CD4-positive, alpha-beta memory T cell (primary cell): Measurements from ENCODE around the gene IFRD1. TPM values are rescaled to one million over a fixed set of nuclear protein-coding genes. Genes with fewer than 3 reads are reported as not detected.

Source experiments
- CTCF ChIA-PET: fragments of 350-600 bp; sonication (Branson Sonifier 250); formaldehyde crosslinking; loops from one replicate; lab custom pipeline; 2021; ENCODE audit warnings: inconsistent platforms; ENCODE audit not compliant: partially characterized antibody; lab: Charles Lee
- POLR2A ChIA-PET: fragments of 350-600 bp; sonication (Branson Sonifier 250); formaldehyde crosslinking; loops from one replicate; lab custom pipeline; 2021; ENCODE audit not compliant: partially characterized antibody; lab: Charles Lee
- DNase-seq, 5 donors: peaks; one replicate each; pipeline versions ENCODE4 v3.0.0 to v3.0.0-alpha.2; 2020 to 2022; ENCODE audit warnings: mixed read lengths in 1 of 5
- H3K27ac ChIP-seq: one replicate; pipeline ENCODE4 v1.7.0; 2013; ENCODE audit warnings: low read depth, low read length
- H3K27me3 ChIP-seq: 2 replicates; pipeline ENCODE4 v1.7.0; 2013; ENCODE audit warnings: mild to moderate bottlenecking, low read length, moderate library complexity; ENCODE audit not compliant: insufficient read depth
- H3K36me3 ChIP-seq: 2 replicates; pipeline ENCODE4 v1.7.0; 2013; ENCODE audit warnings: mild to moderate bottlenecking, low read length, moderate library complexity; ENCODE audit not compliant: insufficient read depth
- H3K4me1 ChIP-seq: 2 replicates; pipeline ENCODE4 v1.7.0; 2013; ENCODE audit warnings: mild to moderate bottlenecking, low read length, moderate library complexity; ENCODE audit not compliant: insufficient read depth
- H3K4me3 ChIP-seq, 2 donors: one replicate each; pipeline ENCODE4 v1.7.0; 2013; ENCODE audit warnings: low read length in 2 of 2, mild to moderate bottlenecking in 1 of 2
- H3K9me3 ChIP-seq, 2 donors: one replicate each; pipeline ENCODE4 v1.7.0; 2013; ENCODE audit warnings: low read length in 2 of 2, control low read depth in 1 of 2; ENCODE audit not compliant: control insufficient read depth in 1 of 2
- H3K27ac Mint-ChIP-seq, 7 donors: one replicate each; pipeline ENCODE4 v1.8.0; 2020 to 2021; ENCODE audit warnings: mixed read lengths in 7 of 7, mild to moderate bottlenecking in 6 of 7, inconsistent platforms in 3 of 7, moderate library complexity in 3 of 7
- H3K27me3 Mint-ChIP-seq, 2 donors: one replicate each; pipeline ENCODE4 v1.8.0; 2020 to 2021; ENCODE audit warnings: mixed read lengths in 2 of 2
- H3K36me3 Mint-ChIP-seq, 2 donors: one replicate each; pipeline ENCODE4 v1.8.0; 2020 to 2021; ENCODE audit warnings: mixed read lengths in 2 of 2, inconsistent platforms in 1 of 2, mild to moderate bottlenecking in 1 of 2
- H3K4me1 Mint-ChIP-seq, 4 donors: one replicate each; pipeline ENCODE4 v1.8.0; 2020 to 2021; ENCODE audit warnings: mixed read lengths in 4 of 4, mild to moderate bottlenecking in 1 of 4
- H3K4me3 Mint-ChIP-seq, 8 donors: one replicate each; pipeline ENCODE4 v1.8.0; 2020 to 2021; ENCODE audit warnings: mixed read lengths in 8 of 8, mild to moderate bottlenecking in 7 of 8, moderate library complexity in 6 of 8, inconsistent platforms in 3 of 8
- H3K9me3 Mint-ChIP-seq, 8 donors: one replicate each; pipeline ENCODE4 v1.8.0; 2020 to 2021; ENCODE audit warnings: mixed read lengths in 8 of 8, mild to moderate bottlenecking in 5 of 8, inconsistent platforms in 3 of 8, moderate library complexity in 1 of 8
- intact Hi-C: fragments of 100-400 bp; cut with micrococcal nuclease; formaldehyde crosslinking; loops from one replicate; pipeline ENCODE4 v1.15.1; 2023
- polyA plus RNA-seq, 2 donors: library from polyadenylated mRNA; unstranded; fragments of 300-500 nt; fragmentation: Illumina TruSeq; gene quantifications; one replicate each; pipeline ENCODE4 v1.2.3, GENCODE V29; 2021
- total RNA-seq, 2 experiments: library from RNA; stranded (reverse); gene quantifications; one replicate each; pipeline ENCODE4 v1.2.3, GENCODE V29; 2021

The IFRD1 gene
- total and polyA plus RNA-seq, 4 experiments from 2014 or later = 19.8 to 57.0 (median 43.6) TPM

GRCh38 chr7:112442210-112442609, 8.1 kb upstream of the IFRD1 start:
- Mint-ChIP-seq H3K27ac (no peak overlapping the region), H3K27me3 (peaks cover 0 to 5% of the 10 kb centered on the region in 2 donors), H3K4me1 (no peaks in the 10 kb centered on the region), H3K9me3 (peaks cover 0 to 2% (median 0%) of the 10 kb centered on the region in 8 donors), H3K4me3 (no peak overlapping the region), H3K36me3 (no peaks in the 10 kb centered on the region)
- Histone ChIP-seq H3K27ac (no peak overlapping the region), H3K36me3 (no peaks in the 10 kb centered on the region), H3K4me3 (no peak overlapping the region), H3K4me1 (no peaks in the 10 kb centered on the region), H3K27me3 (no peaks in the 10 kb centered on the region), H3K9me3 (no peaks in the 10 kb centered on the region)
- ChIA-PET POLR2A (no interaction called here), CTCF (no interaction called here)
- intact Hi-C loops = no loop called here
- no peak for DNase-seq

- Histone ChIP-seq H3K4me3 (no peak overlapping the region), H3K36me3 (no peaks in the 10 kb centered on the region), H3K27ac (no peak overlapping the region), H3K4me1 (peaks cover 5% of the 10 kb centered on the region), H3K9me3 (no peaks in the 10 kb centered on the region), H3K27me3 (no peaks in the 10 kb centered on the region)
- Mint-ChIP-seq H3K36me3 (peaks cover 0 to 1% of the 10 kb centered on the region in 2 donors), H3K27me3 (peaks cover 0 to 1% of the 10 kb centered on the region in 2 donors), H3K4me3 (no peak overlapping the region), H3K27ac (no peak overlapping the region), H3K9me3 (no peaks in the 10 kb centered on the region), H3K4me1 (peaks cover 4 to 11% (median 8%) of the 10 kb centered on the region in 4 donors)
- POLR2A ChIA-PET = no interaction called here
- intact Hi-C loops = no loop called here
- CTCF ChIA-PET = no interaction called here
- DNase-seq = no peak
Observed at GRCh38 chr7:112444505-112444904, 5.8 kb upstream of the IFRD1 start.

GRCh38 chr7:112446431-112446830, 3.8 kb upstream of the IFRD1 start:
- DNase-seq = no peak
- Histone ChIP-seq H3K4me1 (peaks cover 11% of the 10 kb centered on the region), H3K9me3 (no peaks in the 10 kb centered on the region), H3K27me3 (no peaks in the 10 kb centered on the region), H3K4me3 (no peak overlapping the region), H3K27ac (no peak overlapping the region), H3K36me3 (no peaks in the 10 kb centered on the region)
- Mint-ChIP-seq H3K27ac (peak overlapping the region in 2 of 7 donors; percentile 0 to 9), H3K4me1 (peaks cover 9 to 25% (median 15%) of the 10 kb centered on the region in 4 donors), H3K27me3 (no peaks in the 10 kb centered on the region), H3K4me3 (no peak overlapping the region), H3K36me3 (peaks cover 0 to 12% of the 10 kb centered on the region in 2 donors), H3K9me3 (peaks cover 0 to 7% (median 0%) of the 10 kb centered on the region in 8 donors)
- CTCF ChIA-PET = no interaction called here
- intact Hi-C loops = no loop called here
- POLR2A ChIA-PET = no interaction called here

GRCh38 chr7:112447406-112447805, 2.9 kb upstream of the IFRD1 start:
- no peaks in the 10 kb centered on the region for H3K36me3 ChIP-seq
- no peak overlapping the region for H3K27ac ChIP-seq
- no peak overlapping the region for H3K4me3 ChIP-seq
- Mint-ChIP-seq H3K27me3 (no peaks in the 10 kb centered on the region), H3K27ac (no peak overlapping the region), H3K36me3 (peaks cover 0 to 12% of the 10 kb centered on the region in 2 donors), H3K4me3 (no peak overlapping the region), H3K9me3 (peaks cover 0 to 7% (median 0%) of the 10 kb centered on the region in 8 donors), H3K4me1 (peaks cover 16 to 35% (median 24%) of the 10 kb centered on the region in 4 donors)
- ChIA-PET POLR2A (no interaction called here), CTCF (no interaction called here)
- H3K4me1 ChIP-seq = peaks cover 20% of the 10 kb centered on the region
- intact Hi-C loops = no loop called here
- no peaks in the 10 kb centered on the region for H3K9me3 ChIP-seq
- no peaks in the 10 kb centered on the region for H3K27me3 ChIP-seq
- DNase-seq = no peak

- intact Hi-C loops = loop anchor here (2.0 kb wide), 1 partner anchor 26 kb away; no protein-coding TSS in a partner anchor
- Histone ChIP-seq H3K36me3 (no peaks in the 10 kb centered on the region), H3K9me3 (no peaks in the 10 kb centered on the region), H3K4me3 (no peak overlapping the region), H3K4me1 (peaks cover 30% of the 10 kb centered on the region), H3K27me3 (no peaks in the 10 kb centered on the region), H3K27ac (no peak overlapping the region)
- ChIA-PET CTCF (no interaction called here), POLR2A (no interaction called here)
- Mint-ChIP-seq H3K9me3 (peaks cover 0 to 7% (median 0%) of the 10 kb centered on the region in 8 donors), H3K4me1 (peaks cover 22 to 39% (median 31%) of the 10 kb centered on the region in 4 donors), H3K4me3 (peak overlapping the region in 6 of 8 donors; percentile 27 to 100 (median 64)), H3K27ac (peak overlapping the region in 4 of 7 donors; percentile 7 to 99 (median 96)), H3K36me3 (peaks cover 0 to 12% of the 10 kb centered on the region in 2 donors), H3K27me3 (no peaks in the 10 kb centered on the region)
- DNase-seq = no peak
Observed at GRCh38 chr7:112448381-112448780, 1.9 kb upstream of the IFRD1 start.

GRCh38 chr7:112448891-112449290, 1.4 kb upstream of the IFRD1 start:
- no peaks in the 10 kb centered on the region for H3K27me3 Mint-ChIP-seq
- DNase-seq = no peak
- ChIA-PET POLR2A (interaction anchor here (2.6 to 3.5 kb wide), 3 partner anchors 10 to 491 kb away, joined by 16 to 39 read pairs (median 23); partner anchors contain the start of genes DOCK4 and ZNF277), CTCF (interaction anchor here (1.0 kb wide), 1 partner anchor 34 kb away, joined by 5 read pairs; no protein-coding TSS in a partner anchor)
- H3K4me1 Mint-ChIP-seq = peaks cover 23 to 40% (median 34%) of the 10 kb centered on the region in 4 donors
- no peak overlapping the region for H3K4me3 ChIP-seq
- intact Hi-C loops = loop anchor here (1.0 to 2.0 kb wide), 2 partner anchors 26 to 57 kb away; no protein-coding TSS in a partner anchor
- peaks cover 0 to 7% (median 0%) of the 10 kb centered on the region in 8 donors for H3K9me3 Mint-ChIP-seq
- peaks cover 0 to 12% of the 10 kb centered on the region in 2 donors for H3K36me3 Mint-ChIP-seq
- no peaks in the 10 kb centered on the region for H3K27me3 ChIP-seq
- peak overlapping the region in 4 of 7 donors; percentile 59 to 100 (median 98) for H3K27ac Mint-ChIP-seq
- no peaks in the 10 kb centered on the region for H3K36me3 ChIP-seq
- no peaks in the 10 kb centered on the region for H3K9me3 ChIP-seq
- peak overlapping the region in 7 of 8 donors; percentile 27 to 100 (median 98) for H3K4me3 Mint-ChIP-seq
- H3K4me1 ChIP-seq = peaks cover 35% of the 10 kb centered on the region
- no peak overlapping the region for H3K27ac ChIP-seq

GRCh38 chr7:112449353-112449752, 907 bp upstream of the IFRD1 start:
- Mint-ChIP-seq H3K36me3 (peaks cover 0 to 12% of the 10 kb centered on the region in 2 donors), H3K4me3 (peak overlapping the region; percentile 97 to 100 (median 99)), H3K9me3 (peaks cover 0 to 7% (median 0%) of the 10 kb centered on the region in 8 donors), H3K27me3 (no peaks in the 10 kb centered on the region), H3K4me1 (peaks cover 23 to 42% (median 35%) of the 10 kb centered on the region in 4 donors), H3K27ac (peak overlapping the region; percentile 98 to 100 (median 99))
- Histone ChIP-seq H3K4me3 (peak overlapping the region in 1 of 2 donors; percentile 100), H3K4me1 (peaks cover 36% of the 10 kb centered on the region), H3K9me3 (no peaks in the 10 kb centered on the region), H3K27ac (peak overlapping the region; percentile 100), H3K27me3 (no peaks in the 10 kb centered on the region), H3K36me3 (no peaks in the 10 kb centered on the region)
- intact Hi-C loops = loop anchor here (1.0 to 2.0 kb wide), 2 partner anchors 27 to 57 kb away; no protein-coding TSS in a partner anchor
- ChIA-PET CTCF (interaction anchor here (1.0 to 1.4 kb wide), 2 partner anchors 34 to 43 kb away, joined by 3 to 5 read pairs; no protein-coding TSS in a partner anchor), POLR2A (interaction anchor here (1.1 to 3.5 kb wide), 6 partner anchors 10 to 491 kb away, joined by 3 to 39 read pairs (median 13); partner anchors contain the start of genes DOCK4 and ZNF277)
- peak; percentile 21 to 85 (median 26) for DNase-seq
